Activated CD8-positive, alpha-beta T cell treated with anti-CD3 and anti-CD28 coated beads, Interleukin-2, amount 10 ng/mL, durations not matched to agents 7 days and 5 days (primary cell): ENCODE results near the gene EDN2. TPM values are rescaled to one million over a fixed set of nuclear protein-coding genes. Genes with fewer than 3 reads are reported as not detected.
A peak's percentile ranks its signal among the peaks of the same experiment; 100 is the strongest.

Source experiments
- ATAC-seq: fragments of 150-1000 bp; cut with Tn5 transposase; one replicate; pipeline ENCODE4 v1.10.0; 2021; ENCODE audit warnings: moderate library complexity
- CTCF ChIA-PET: fragments of 350-600 bp; sonication (Branson Sonifier 250); formaldehyde crosslinking; loops from one replicate; lab custom pipeline; 2021; ENCODE audit warnings: antibody characterized with exemption; lab: Charles Lee
- POLR2A ChIA-PET: fragments of 350-600 bp; sonication (Branson Sonifier 250); formaldehyde crosslinking; loops from one replicate; lab custom pipeline; 2021; ENCODE audit warnings: antibody characterized with exemption; lab: Charles Lee
- DNase-seq: peaks from one replicate; pipeline ENCODE4 v3.0.0-alpha.2; 2020
- H3K27ac Mint-ChIP-seq: one replicate; pipeline ENCODE4 v1.8.0; 2021; ENCODE audit warnings: mild to moderate bottlenecking, mixed read lengths
- H3K27me3 Mint-ChIP-seq: one replicate; pipeline ENCODE4 v1.8.0; 2021; ENCODE audit warnings: low read depth, mixed read lengths
- H3K36me3 Mint-ChIP-seq: one replicate; pipeline ENCODE4 v1.8.0; 2021; ENCODE audit warnings: low read depth, mixed read lengths
- H3K4me1 Mint-ChIP-seq: one replicate; pipeline ENCODE4 v1.8.0; 2021; ENCODE audit warnings: low read depth, mixed read lengths
- H3K4me3 Mint-ChIP-seq: one replicate; pipeline ENCODE4 v1.8.0; 2021; ENCODE audit warnings: mild to moderate bottlenecking, mixed read lengths
- H3K9me3 Mint-ChIP-seq: one replicate; pipeline ENCODE4 v1.8.0; 2022; ENCODE audit warnings: mixed read lengths; ENCODE audit not compliant: insufficient read depth
- total RNA-seq, 2 experiments: library from RNA; stranded (reverse); gene quantifications; one replicate each; pipeline ENCODE4 v1.2.3, GENCODE V29; 2021

The EDN2 gene
- total RNA-seq, 2 experiments from 2014 or later, result not detected

GRCh38 chr1:41495210-41495948 is 10.9 kb upstream of the EDN2 start:
- H3K36me3 Mint-ChIP-seq, result no peaks in the 10 kb centered on the region
- peaks cover 5% of the 10 kb centered on the region for H3K4me1 Mint-ChIP-seq
- POLR2A ChIA-PET, result interaction anchor here (1.1 kb wide), 1 partner anchor 8 kb away, joined by 4 read pairs; no protein-coding TSS in a partner anchor
- H3K9me3 Mint-ChIP-seq, result no peaks in the 10 kb centered on the region
- ATAC-seq (peak; percentile 17), DNase-seq (peak; percentile 31)
- peaks cover 17% of the 10 kb centered on the region for H3K27me3 Mint-ChIP-seq
- CTCF ChIA-PET, result interaction anchor here (1.1 kb wide), 1 partner anchor 678 kb away, joined by 4 read pairs; no protein-coding TSS in a partner anchor
- peak overlapping the region; percentile 31 for H3K4me3 Mint-ChIP-seq
- H3K27ac Mint-ChIP-seq, result no peak overlapping the region

- CTCF ChIA-PET, result interaction anchor here (1.1 kb wide), 1 partner anchor 679 kb away, joined by 4 read pairs; no protein-coding TSS in a partner anchor
- no peaks in the 10 kb centered on the region for H3K9me3 Mint-ChIP-seq
- no peaks in the 10 kb centered on the region for H3K36me3 Mint-ChIP-seq
- DNase-seq (no peak), ATAC-seq (no peak)
- H3K4me3 Mint-ChIP-seq, result no peak overlapping the region
- H3K4me1 Mint-ChIP-seq, result peaks cover 5% of the 10 kb centered on the region
- H3K27ac Mint-ChIP-seq, result no peak overlapping the region
- H3K27me3 Mint-ChIP-seq, result peaks cover 20% of the 10 kb centered on the region
- POLR2A ChIA-PET, result no interaction called here
These were observed 10.1 kb upstream of the EDN2 start for GRCh38 chr1:41494351-41495209.

GRCh38 chr1:41493626-41494350 is 9.3 kb upstream of the EDN2 start:
- no peak overlapping the region for H3K4me3 Mint-ChIP-seq
- no peak for DNase-seq
- no peak overlapping the region for H3K27ac Mint-ChIP-seq

GRCh38 chr1:41493117-41493536 is 8.6 kb upstream of the EDN2 start:
- no peak for DNase-seq
- no peak overlapping the region for H3K4me3 Mint-ChIP-seq
- H3K4me1 Mint-ChIP-seq, result peaks cover 5% of the 10 kb centered on the region
- peaks cover 24% of the 10 kb centered on the region for H3K27me3 Mint-ChIP-seq
- no peaks in the 10 kb centered on the region for H3K9me3 Mint-ChIP-seq
- no peak overlapping the region for H3K27ac Mint-ChIP-seq
- CTCF ChIA-PET, result interaction anchor here (0.7 to 2.4 kb wide), 11 partner anchors 8 to 970 kb away, joined by 3 to 12 read pairs (median 5); partner anchors contain the start of gene CCDC30
- POLR2A ChIA-PET, result interaction anchor here (0.6 kb wide), 1 partner anchor 329 kb away, joined by 3 read pairs; no protein-coding TSS in a partner anchor
- peak; percentile 11 for ATAC-seq
- no peaks in the 10 kb centered on the region for H3K36me3 Mint-ChIP-seq

More at GRCh38 chr1:41493626-41494350, 9.3 kb upstream of the EDN2 start:
- Mint-ChIP-seq H3K36me3 (no peaks in the 10 kb centered on the region), H3K4me1 (peaks cover 5% of the 10 kb centered on the region), H3K9me3 (no peaks in the 10 kb centered on the region), H3K27me3 (peaks cover 22% of the 10 kb centered on the region)
- ATAC-seq, result no peak
- CTCF ChIA-PET, result interaction anchor here (1.5 to 2.4 kb wide), 5 partner anchors 11 to 48 kb away, joined by 4 to 12 read pairs (median 6); no protein-coding TSS in a partner anchor
- POLR2A ChIA-PET, result no interaction called here

GRCh38 chr1:41492341-41492848 is 7.9 kb upstream of the EDN2 start:
- H3K4me1 Mint-ChIP-seq, result peaks cover 5% of the 10 kb centered on the region
- no peaks in the 10 kb centered on the region for H3K9me3 Mint-ChIP-seq
- no peak overlapping the region for H3K27ac Mint-ChIP-seq
- ATAC-seq (peak; percentile 21), DNase-seq (peak; percentile 54)
- ChIA-PET POLR2A (interaction anchor here (0.6 kb wide), 1 partner anchor 329 kb away, joined by 3 read pairs; no protein-coding TSS in a partner anchor), CTCF (interaction anchor here (0.7 to 2.4 kb wide), 14 partner anchors 9 to 971 kb away, joined by 3 to 12 read pairs (median 4); partner anchors contain the start of gene CCDC30)
- peaks cover 22% of the 10 kb centered on the region for H3K27me3 Mint-ChIP-seq
- no peak overlapping the region for H3K4me3 Mint-ChIP-seq
- no peaks in the 10 kb centered on the region for H3K36me3 Mint-ChIP-seq

- peaks cover 30% of the 10 kb centered on the region for H3K27me3 Mint-ChIP-seq
- no peak for ATAC-seq
- no peak overlapping the region for H3K4me3 Mint-ChIP-seq
- ChIA-PET CTCF (interaction anchor here (1.0 kb wide), 1 partner anchor 658 kb away, joined by 3 read pairs; no protein-coding TSS in a partner anchor), POLR2A (no interaction called here)
- no peak overlapping the region for H3K27ac Mint-ChIP-seq
- H3K4me1 Mint-ChIP-seq, result peaks cover 5% of the 10 kb centered on the region
- H3K9me3 Mint-ChIP-seq, result no peaks in the 10 kb centered on the region
- H3K36me3 Mint-ChIP-seq, result no peaks in the 10 kb centered on the region
- DNase-seq, result no peak
These were observed 6.4 kb upstream of the EDN2 start for GRCh38 chr1:41490911-41491310.

- no peak overlapping the region for H3K4me3 Mint-ChIP-seq
- H3K27me3 Mint-ChIP-seq, result peaks cover 25% of the 10 kb centered on the region
- no peaks in the 10 kb centered on the region for H3K9me3 Mint-ChIP-seq
- CTCF ChIA-PET, result no interaction called here
- no peaks in the 10 kb centered on the region for H3K36me3 Mint-ChIP-seq
- POLR2A ChIA-PET, result no interaction called here
- DNase-seq, result no peak
- no peaks in the 10 kb centered on the region for H3K4me1 Mint-ChIP-seq
- H3K27ac Mint-ChIP-seq, result no peak overlapping the region
- ATAC-seq, result no peak
These were observed 5.1 kb upstream of the EDN2 start for GRCh38 chr1:41489561-41489960.

- no peaks in the 10 kb centered on the region for H3K9me3 Mint-ChIP-seq
- CTCF ChIA-PET, result no interaction called here
- no peak for ATAC-seq
- H3K4me3 Mint-ChIP-seq, result no peak overlapping the region
- H3K4me1 Mint-ChIP-seq, result no peaks in the 10 kb centered on the region
- peaks cover 25% of the 10 kb centered on the region for H3K27me3 Mint-ChIP-seq
- POLR2A ChIA-PET, result no interaction called here
- H3K36me3 Mint-ChIP-seq, result no peaks in the 10 kb centered on the region
- no peak for DNase-seq
- no peak overlapping the region for H3K27ac Mint-ChIP-seq
These were observed 3.8 kb upstream of the EDN2 start for GRCh38 chr1:41488040-41488951.

GRCh38 chr1:41487126-41488039 is 2.9 kb upstream of the EDN2 start:
- ChIA-PET CTCF (no interaction called here), POLR2A (interaction anchor here (0.8 kb wide), 1 partner anchor 8 kb away, joined by 4 read pairs; no protein-coding TSS in a partner anchor)
- peaks cover 2% of the 10 kb centered on the region for H3K4me1 Mint-ChIP-seq
- no peak overlapping the region for H3K27ac Mint-ChIP-seq
- no peak for DNase-seq
- H3K36me3 Mint-ChIP-seq, result no peaks in the 10 kb centered on the region
- H3K4me3 Mint-ChIP-seq, result no peak overlapping the region
- peaks cover 25% of the 10 kb centered on the region for H3K27me3 Mint-ChIP-seq
- ATAC-seq, result no peak
- H3K9me3 Mint-ChIP-seq, result no peaks in the 10 kb centered on the region
